ENCODE measurements around the gene CDC42BPG. TPM values are rescaled to one million over a fixed set of nuclear protein-coding genes. Genes with fewer than 3 reads are reported as not detected.

CDC42BPG gene
- total RNA-seq, 2 donors from 2014 or later, result 17.2 to 24.0 TPM

DNA sequence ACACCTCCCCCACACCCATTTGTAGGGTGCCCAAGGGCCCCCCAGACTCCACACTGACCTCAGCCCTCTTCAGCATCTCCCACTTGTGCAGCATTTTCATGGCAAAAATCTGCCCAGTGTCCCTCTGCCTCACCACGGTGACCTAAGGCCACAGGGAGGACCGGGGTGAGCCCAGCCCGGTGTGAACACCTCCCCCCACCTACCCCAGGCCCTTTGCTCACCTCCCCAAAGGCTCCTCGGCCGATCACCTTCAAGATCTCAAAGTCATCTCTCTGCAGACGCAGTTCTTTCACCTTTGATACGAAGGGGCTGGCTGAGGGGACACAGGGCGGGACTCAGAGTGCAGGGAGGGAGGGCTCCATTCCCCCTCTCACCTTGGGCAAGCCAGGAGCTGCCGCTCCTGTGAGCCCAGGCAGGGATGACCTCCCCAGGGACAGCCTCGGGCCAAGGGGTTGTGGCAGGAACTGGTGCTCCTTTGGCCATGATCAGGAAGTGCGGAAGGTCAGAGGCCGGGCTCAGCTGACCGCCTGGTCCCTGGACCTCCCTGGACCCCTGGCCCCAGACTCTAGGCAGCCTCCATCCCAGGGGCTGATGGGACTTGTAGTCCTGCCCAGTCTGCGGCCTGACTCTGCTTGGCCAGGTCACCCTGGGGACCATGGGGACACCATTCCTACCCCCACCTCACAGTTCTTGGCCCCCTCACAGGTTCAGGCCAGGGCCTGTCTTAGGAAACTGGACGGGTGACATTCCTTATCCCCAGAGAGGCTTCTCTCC lies 2.7 kb downstream of the CDC42BPG start:
- intact Hi-C loops (cut with DNase I), result no loop called here
- H3K4me3 ChIP-seq, result peak overlapping the region in 1 of 2 donors; percentile 65
- peaks cover 0 to 4% of the 10 kb centered on the region in 2 donors for H3K36me3 ChIP-seq
- H3K4me1 ChIP-seq (replicated peaks), result peaks cover 10% of the 10 kb centered on the region
- TF ChIP-seq, protein P1, sequence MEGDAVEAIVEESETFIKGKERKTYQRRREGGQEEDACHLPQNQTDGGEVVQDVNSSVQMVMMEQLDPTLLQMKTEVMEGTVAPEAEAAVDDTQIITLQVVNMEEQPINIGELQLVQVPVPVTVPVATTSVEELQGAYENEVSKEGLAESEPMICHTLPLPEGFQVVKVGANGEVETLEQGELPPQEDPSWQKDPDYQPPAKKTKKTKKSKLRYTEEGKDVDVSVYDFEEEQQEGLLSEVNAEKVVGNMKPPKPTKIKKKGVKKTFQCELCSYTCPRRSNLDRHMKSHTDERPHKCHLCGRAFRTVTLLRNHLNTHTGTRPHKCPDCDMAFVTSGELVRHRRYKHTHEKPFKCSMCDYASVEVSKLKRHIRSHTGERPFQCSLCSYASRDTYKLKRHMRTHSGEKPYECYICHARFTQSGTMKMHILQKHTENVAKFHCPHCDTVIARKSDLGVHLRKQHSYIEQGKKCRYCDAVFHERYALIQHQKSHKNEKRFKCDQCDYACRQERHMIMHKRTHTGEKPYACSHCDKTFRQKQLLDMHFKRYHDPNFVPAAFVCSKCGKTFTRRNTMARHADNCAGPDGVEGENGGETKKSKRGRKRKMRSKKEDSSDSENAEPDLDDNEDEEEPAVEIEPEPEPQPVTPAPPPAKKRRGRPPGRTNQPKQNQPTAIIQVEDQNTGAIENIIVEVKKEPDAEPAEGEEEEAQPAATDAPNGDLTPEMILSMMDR (IDR thresholded peaks at IDR 0.05), result no peak
- no peak for TF ChIP-seq POLR2A (IDR thresholded peaks at IDR 0.05)
- no peak for TF ChIP-seq POLR2AphosphoS5 (IDR thresholded peaks at IDR 0.05)
- H3K27me3 ChIP-seq (replicated peaks; ENCODE audit: insufficient read depth), result no peaks in the 10 kb centered on the region
- DNase-seq (ENCODE audit: low spot score), result peak; percentile 57
- H3K9me3 ChIP-seq, result no peaks in the 10 kb centered on the region
- WGBS, result 60% methylated on average over 15 of the region's 15 CpGs
- peak overlapping the region; percentile 89 to 90 for H3K27ac ChIP-seq

DNA sequence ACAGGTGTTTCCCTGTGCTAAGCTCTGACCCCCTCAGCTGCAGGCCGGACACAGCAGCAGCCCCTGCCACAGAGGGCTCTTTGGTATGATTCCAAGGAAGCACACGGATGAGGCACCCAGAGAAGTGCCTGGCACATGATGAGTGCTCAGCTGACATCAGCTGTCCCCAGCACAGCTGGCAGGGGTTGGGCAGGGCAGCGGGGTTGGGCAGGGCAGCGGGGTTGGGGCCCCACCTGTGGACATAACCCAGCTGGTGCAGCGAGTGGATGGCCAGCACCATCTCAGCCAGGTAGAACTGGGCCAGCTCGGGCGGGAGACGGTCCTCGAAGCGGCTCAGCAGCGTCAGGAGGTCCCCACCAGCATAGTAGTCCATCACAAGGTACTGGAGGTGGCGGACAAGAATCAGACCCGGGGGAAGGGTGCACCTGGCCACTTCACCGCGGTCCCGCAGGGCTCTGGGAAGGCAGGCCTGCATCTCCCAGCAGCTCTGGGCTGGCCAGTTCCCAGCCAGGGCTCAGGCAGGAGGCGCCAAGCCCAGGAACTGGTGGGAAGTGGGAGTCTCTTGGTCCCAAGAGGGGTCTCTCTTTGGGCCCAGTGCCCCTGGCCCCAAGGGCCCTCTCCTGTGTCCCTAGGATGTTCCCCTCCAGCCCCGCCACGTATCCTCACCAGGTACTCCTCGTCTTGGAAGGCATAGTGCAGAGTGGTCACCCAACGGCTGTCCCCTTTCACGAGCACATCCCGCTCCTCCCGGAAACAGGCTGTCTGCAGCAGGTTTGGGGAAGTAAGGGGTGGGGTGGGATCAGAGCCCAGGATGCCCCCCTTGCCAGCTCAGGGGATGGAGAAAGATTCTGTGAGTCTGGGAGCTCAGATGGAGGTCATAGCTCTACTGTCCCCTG lies 4.3 kb downstream of the CDC42BPG start:
- H3K27me3 ChIP-seq (replicated peaks; ENCODE audit: insufficient read depth), result no peaks in the 10 kb centered on the region
- no peaks in the 10 kb centered on the region for H3K9me3 ChIP-seq
- H3K4me1 ChIP-seq (replicated peaks), result peaks cover 10% of the 10 kb centered on the region
- no peak overlapping the region for H3K27ac ChIP-seq
- peaks cover 0 to 4% of the 10 kb centered on the region in 2 donors for H3K36me3 ChIP-seq
- H3K4me3 ChIP-seq, result no peak overlapping the region
- 90% methylated on average over 24 of the region's 24 CpGs for WGBS
- TF ChIP-seq, protein P1 (IDR thresholded peaks at IDR 0.05), result no peak
- TF ChIP-seq POLR2AphosphoS5 (IDR thresholded peaks at IDR 0.05) (no peak), POLR2A (IDR thresholded peaks at IDR 0.05) (no peak)
- intact Hi-C loops (cut with DNase I), result no loop called here
- no peak for DNase-seq (ENCODE audit: low spot score)

DNA sequence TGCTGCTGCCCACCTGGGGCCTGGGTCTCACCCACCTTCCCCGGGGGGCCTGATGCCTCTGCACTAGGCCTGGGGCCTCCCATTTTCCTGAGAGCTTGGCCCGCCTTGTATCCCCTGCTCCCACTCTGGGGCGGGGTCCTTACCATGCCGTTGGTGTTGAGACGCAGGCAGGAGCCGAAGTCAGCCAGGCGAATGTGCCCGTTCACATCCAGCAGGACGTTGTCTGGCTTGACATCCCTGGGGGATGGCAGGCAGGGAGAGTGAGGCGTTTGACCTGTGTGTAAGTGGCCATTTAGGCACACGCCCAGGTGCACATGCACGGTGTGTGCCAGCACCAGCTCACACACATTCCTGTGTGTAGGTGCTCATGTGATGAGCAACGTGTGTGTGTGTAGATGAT lies 5.1 kb downstream of the CDC42BPG start:
- DNase-seq (ENCODE audit: low spot score), result no peak
- Histone ChIP-seq H3K27ac (no peak overlapping the region), H3K4me1 (replicated peaks) (peaks cover 10% of the 10 kb centered on the region), H3K4me3 (no peak overlapping the region), H3K9me3 (no peaks in the 10 kb centered on the region), H3K27me3 (replicated peaks; ENCODE audit: insufficient read depth) (no peaks in the 10 kb centered on the region), H3K36me3 (peaks cover 0 to 4% of the 10 kb centered on the region in 2 donors)
- intact Hi-C loops (cut with DNase I), result no loop called here
- TF ChIP-seq, protein P1 (IDR thresholded peaks at IDR 0.05), result no peak
- TF ChIP-seq POLR2A (IDR thresholded peaks at IDR 0.05), result no peak
- no peak for TF ChIP-seq POLR2AphosphoS5 (IDR thresholded peaks at IDR 0.05)
- WGBS, result 88% methylated on average over 13 of the region's 13 CpGs

DNA sequence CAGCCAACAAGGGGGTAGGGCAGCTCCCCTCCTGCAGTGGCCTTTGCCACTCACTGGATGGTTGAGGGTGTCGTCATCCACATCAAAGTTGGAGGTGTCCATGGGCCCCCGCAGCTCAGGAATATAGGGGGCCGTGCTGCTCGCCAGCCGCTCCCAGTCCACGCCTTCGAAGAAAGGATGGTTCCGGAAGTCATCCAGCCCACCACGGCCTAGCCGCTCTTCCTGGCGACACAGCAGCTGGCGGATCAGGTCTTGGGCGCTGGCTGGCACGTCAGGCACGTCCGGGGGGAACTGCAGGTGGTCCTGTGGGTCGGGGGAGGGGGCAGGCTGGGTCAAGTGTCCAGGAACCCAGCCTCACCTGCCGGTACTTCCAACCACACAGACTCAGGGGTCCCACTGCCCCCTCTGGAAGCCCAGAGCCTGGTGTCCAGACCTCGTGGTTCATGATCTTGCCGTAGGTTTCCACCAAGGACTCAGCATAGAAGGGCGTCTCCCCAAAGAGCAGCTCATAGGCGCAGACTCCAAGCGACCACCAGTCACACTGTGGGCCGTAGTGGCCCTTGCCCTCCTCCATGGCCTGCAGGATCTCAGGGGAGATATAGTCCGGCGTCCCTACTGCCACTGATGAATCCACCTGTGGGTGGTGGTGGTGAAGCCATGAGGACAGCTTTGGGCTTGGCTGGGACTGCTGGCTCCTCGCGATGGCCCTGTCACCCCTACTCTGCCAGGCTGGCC lies 5.7 kb downstream of the CDC42BPG start:
- 91% methylated on average over 28 of the region's 28 CpGs for WGBS
- H3K27ac ChIP-seq, result no peak overlapping the region
- no peak for TF ChIP-seq POLR2AphosphoS5 (IDR thresholded peaks at IDR 0.05)
- no peaks in the 10 kb centered on the region for H3K27me3 ChIP-seq (replicated peaks; ENCODE audit: insufficient read depth)
- no peak for DNase-seq (ENCODE audit: low spot score)
- H3K4me1 ChIP-seq (replicated peaks), result peaks cover 10% of the 10 kb centered on the region
- intact Hi-C loops (cut with DNase I), result no loop called here
- no peak overlapping the region for H3K4me3 ChIP-seq
- no peaks in the 10 kb centered on the region for H3K9me3 ChIP-seq
- peaks cover 0 to 4% of the 10 kb centered on the region in 2 donors for H3K36me3 ChIP-seq

DNA sequence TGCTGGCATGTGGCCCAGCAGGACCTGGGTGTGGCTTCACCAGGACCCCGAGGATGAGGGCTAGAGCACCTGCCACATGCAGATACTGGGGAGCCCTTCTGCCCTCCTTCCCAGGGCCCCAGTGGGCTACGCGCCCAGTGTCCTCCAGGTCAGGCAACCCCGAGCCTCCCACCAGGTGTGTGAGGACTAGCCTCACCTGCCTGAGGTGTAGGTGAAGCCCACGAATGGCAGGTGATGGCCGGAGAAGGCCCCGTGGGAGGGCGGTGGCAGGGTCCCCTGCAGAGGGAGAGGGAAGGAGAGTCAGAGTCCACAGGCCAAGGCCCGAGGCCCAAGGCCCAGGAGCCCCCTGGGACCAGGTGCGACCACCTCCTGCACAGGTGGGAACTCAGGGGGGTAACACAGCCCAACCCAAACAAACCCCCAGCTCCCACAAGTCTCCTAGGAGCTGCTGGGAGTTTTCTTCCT lies 6.5 kb downstream of the CDC42BPG start:
- intact Hi-C loops (cut with DNase I), result no loop called here
- TF ChIP-seq POLR2A (IDR thresholded peaks at IDR 0.05) (no peak), POLR2AphosphoS5 (IDR thresholded peaks at IDR 0.05) (no peak)
- TF ChIP-seq, protein P1 (IDR thresholded peaks at IDR 0.05), result no peak
- WGBS, result 90% methylated on average over 6 of the region's 10 CpGs
- Histone ChIP-seq H3K4me1 (replicated peaks) (peaks cover 10% of the 10 kb centered on the region), H3K27me3 (replicated peaks; ENCODE audit: insufficient read depth) (no peaks in the 10 kb centered on the region), H3K4me3 (no peak overlapping the region), H3K27ac (no peak overlapping the region), H3K36me3 (peaks cover 4 to 6% of the 10 kb centered on the region in 2 donors), H3K9me3 (no peaks in the 10 kb centered on the region)
- DNase-seq (ENCODE audit: low spot score), result no peak
